Type B pancreatic cell (in vitro differentiated cells): ENCODE results near the gene ZBTB7B. TPM values are rescaled to one million over a fixed set of nuclear protein-coding genes. Genes with fewer than 3 reads are reported as not detected.
A peak's percentile ranks its signal among the peaks of the same experiment; 100 is the strongest.
"Not testable (repeated sequence)": the region's sequence is repeated elsewhere in the genome, so short reads cannot be mapped to it uniquely, and the experiment has no call there.

Experiments used
- DNase-seq: peaks from one replicate; pipeline ENCODE4 v3.0.0; 2021; ENCODE audit warnings: mixed read lengths; ENCODE audit not compliant: unreplicated experiment; ENCODE audit errors: extremely low spot score
- H3K27ac Mint-ChIP-seq: 2 replicates; pipeline ENCODE4 v1.8.0; 2021; ENCODE audit warnings: mild to moderate bottlenecking, mixed read lengths
- H3K27me3 Mint-ChIP-seq: 2 replicates; pipeline ENCODE4 v1.8.0; 2021; ENCODE audit warnings: mixed read lengths
- H3K36me3 Mint-ChIP-seq: 2 replicates; pipeline ENCODE4 v1.8.0; 2021; ENCODE audit warnings: mixed read lengths
- H3K4me1 Mint-ChIP-seq: one replicate; pipeline ENCODE4 v1.8.0; 2021; ENCODE audit warnings: mixed read lengths; ENCODE audit not compliant: unreplicated experiment
- H3K4me3 Mint-ChIP-seq: 2 replicates; pipeline ENCODE4 v1.8.0; 2021; ENCODE audit warnings: mild to moderate bottlenecking, mixed read lengths
- H3K9me3 Mint-ChIP-seq: 2 replicates; pipeline ENCODE4 v1.8.0; 2021; ENCODE audit warnings: mixed read lengths
- CTCF ChIP-seq: fragments of 200-600 bp; sonication (generic); conservative IDR thresholded peaks from 2 replicates; pipeline ENCODE4 v1.5.0; 2021; ENCODE audit warnings: antibody characterized with exemption, mild to moderate bottlenecking
- total RNA-seq: library from RNA; stranded (reverse); gene quantifications from 2 replicates; pipeline ENCODE4 v1.2.1, GENCODE V29; 2021; ENCODE audit warnings: low replicate concordance

The ZBTB7B gene
- total RNA-seq, 1 donor from 2014 or later: 38.1 TPM

- no peak for TF ChIP-seq CTCF
- Mint-ChIP-seq H3K27me3 (no peaks in the 10 kb centered on the region), H3K27ac (peak overlapping the region; percentile 38), H3K9me3 (no peaks in the 10 kb centered on the region), H3K36me3 (no peaks in the 10 kb centered on the region), H3K4me3 (no peak overlapping the region), H3K4me1 (peaks cover 26% of the 10 kb centered on the region)
- no peak for DNase-seq
Measured at GRCh38 chr1:154994269-154994587, 8.4 kb upstream of the ZBTB7B start.

GRCh38 chr1:154994591-154994990 is 8.0 kb upstream of the ZBTB7B start:
- H3K27ac Mint-ChIP-seq: peak overlapping the region; percentile 38
- no peak for DNase-seq
- no peaks in the 10 kb centered on the region for H3K9me3 Mint-ChIP-seq
- H3K27me3 Mint-ChIP-seq: no peaks in the 10 kb centered on the region
- no peaks in the 10 kb centered on the region for H3K36me3 Mint-ChIP-seq
- no peak overlapping the region for H3K4me3 Mint-ChIP-seq
- peaks cover 26% of the 10 kb centered on the region for H3K4me1 Mint-ChIP-seq
- no peak for TF ChIP-seq CTCF

GRCh38 chr1:154995301-154995983 is 7.2 kb upstream of the ZBTB7B start:
- H3K27me3 Mint-ChIP-seq, H3K9me3 Mint-ChIP-seq, H3K4me3 Mint-ChIP-seq, DNase-seq, H3K36me3 Mint-ChIP-seq: not testable (repeated sequence)
- Mint-ChIP-seq H3K4me1 (peaks cover 26% of the 10 kb centered on the region), H3K27ac (peak overlapping the region; percentile 13)
- peak; percentile 58 for TF ChIP-seq CTCF

GRCh38 chr1:154996966-154997701 is 5.5 kb upstream of the ZBTB7B start:
- no peaks in the 10 kb centered on the region for H3K9me3 Mint-ChIP-seq
- H3K27me3 Mint-ChIP-seq: no peaks in the 10 kb centered on the region
- DNase-seq: no peak
- H3K4me1 Mint-ChIP-seq: peaks cover 26% of the 10 kb centered on the region
- TF ChIP-seq CTCF: no peak
- H3K36me3 Mint-ChIP-seq: no peaks in the 10 kb centered on the region
- H3K27ac Mint-ChIP-seq: no peak overlapping the region
- H3K4me3 Mint-ChIP-seq: peak overlapping the region; percentile 61

- Mint-ChIP-seq H3K9me3 (no peaks in the 10 kb centered on the region), H3K4me3 (peak overlapping the region; percentile 44), H3K27ac (peak overlapping the region; percentile 13), H3K4me1 (peaks cover 26% of the 10 kb centered on the region), H3K27me3 (no peaks in the 10 kb centered on the region), H3K36me3 (no peaks in the 10 kb centered on the region)
- no peak for TF ChIP-seq CTCF
- DNase-seq: no peak
Measured at GRCh38 chr1:154998201-154998780, 4.3 kb upstream of the ZBTB7B start.
